ENCODE results near the gene ST6GALNAC3. TPM values are rescaled to one million over a fixed set of nuclear protein-coding genes. Genes with fewer than 3 reads are reported as not detected.

Gene ST6GALNAC3
- total RNA-seq, 1 donor from 2014 or later: 7.3 TPM

DNA sequence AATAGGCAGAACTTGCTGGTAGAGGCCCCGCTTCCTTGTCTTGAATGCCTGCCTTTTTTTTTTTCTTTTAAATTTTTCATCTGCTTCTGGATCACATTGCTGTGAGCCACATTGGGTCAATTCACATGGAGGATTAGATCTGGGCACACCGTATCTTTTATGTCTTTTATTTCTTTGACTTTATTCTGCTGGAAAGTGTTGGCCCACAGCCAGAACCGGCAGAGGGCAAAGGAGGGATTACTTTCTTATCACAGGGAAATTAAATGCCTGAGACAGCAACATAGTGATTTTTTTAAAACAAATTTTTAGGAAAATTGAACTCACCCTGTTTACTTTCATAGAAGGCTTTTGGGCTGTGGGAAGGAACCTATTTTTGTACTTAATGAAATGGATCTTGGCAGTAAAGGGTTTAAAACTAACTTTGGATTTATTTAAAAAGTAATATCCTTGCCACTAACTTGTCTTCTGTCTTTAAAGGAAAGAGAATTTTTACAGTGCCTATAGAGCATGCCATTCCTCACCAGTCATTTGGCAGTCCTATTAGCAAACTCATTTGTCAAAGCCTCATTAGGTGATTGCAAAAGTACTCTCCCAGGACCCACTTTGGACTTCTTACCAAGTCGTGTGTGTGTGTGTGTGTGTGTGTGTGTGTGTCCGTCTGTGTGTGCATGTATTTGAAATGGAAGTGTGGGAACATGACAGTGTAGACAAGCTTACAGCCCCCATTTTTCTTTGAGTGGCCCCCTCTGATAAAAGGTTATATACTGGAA, 68.4 kb downstream of the ST6GALNAC3 start:
- TF ChIP-seq, protein P1, sequence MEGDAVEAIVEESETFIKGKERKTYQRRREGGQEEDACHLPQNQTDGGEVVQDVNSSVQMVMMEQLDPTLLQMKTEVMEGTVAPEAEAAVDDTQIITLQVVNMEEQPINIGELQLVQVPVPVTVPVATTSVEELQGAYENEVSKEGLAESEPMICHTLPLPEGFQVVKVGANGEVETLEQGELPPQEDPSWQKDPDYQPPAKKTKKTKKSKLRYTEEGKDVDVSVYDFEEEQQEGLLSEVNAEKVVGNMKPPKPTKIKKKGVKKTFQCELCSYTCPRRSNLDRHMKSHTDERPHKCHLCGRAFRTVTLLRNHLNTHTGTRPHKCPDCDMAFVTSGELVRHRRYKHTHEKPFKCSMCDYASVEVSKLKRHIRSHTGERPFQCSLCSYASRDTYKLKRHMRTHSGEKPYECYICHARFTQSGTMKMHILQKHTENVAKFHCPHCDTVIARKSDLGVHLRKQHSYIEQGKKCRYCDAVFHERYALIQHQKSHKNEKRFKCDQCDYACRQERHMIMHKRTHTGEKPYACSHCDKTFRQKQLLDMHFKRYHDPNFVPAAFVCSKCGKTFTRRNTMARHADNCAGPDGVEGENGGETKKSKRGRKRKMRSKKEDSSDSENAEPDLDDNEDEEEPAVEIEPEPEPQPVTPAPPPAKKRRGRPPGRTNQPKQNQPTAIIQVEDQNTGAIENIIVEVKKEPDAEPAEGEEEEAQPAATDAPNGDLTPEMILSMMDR (IDR thresholded peaks at IDR 0.05): no peak
- Mint-ChIP-seq H3K9me3 (ENCODE audit: unreplicated experiment) (no peaks in the 10 kb centered on the region), H3K27me3 (ENCODE audit: unreplicated experiment) (no peaks in the 10 kb centered on the region), H3K27ac (ENCODE audit: unreplicated experiment) (no peak overlapping the region), H3K36me3 (ENCODE audit: unreplicated experiment) (no peaks in the 10 kb centered on the region), H3K4me3 (ENCODE audit: unreplicated experiment) (no peak overlapping the region), H3K4me1 (ENCODE audit: unreplicated experiment) (peaks cover 8% of the 10 kb centered on the region)
- no peak for DNase-seq (ENCODE audit: extremely low spot score, unreplicated experiment)

DNA sequence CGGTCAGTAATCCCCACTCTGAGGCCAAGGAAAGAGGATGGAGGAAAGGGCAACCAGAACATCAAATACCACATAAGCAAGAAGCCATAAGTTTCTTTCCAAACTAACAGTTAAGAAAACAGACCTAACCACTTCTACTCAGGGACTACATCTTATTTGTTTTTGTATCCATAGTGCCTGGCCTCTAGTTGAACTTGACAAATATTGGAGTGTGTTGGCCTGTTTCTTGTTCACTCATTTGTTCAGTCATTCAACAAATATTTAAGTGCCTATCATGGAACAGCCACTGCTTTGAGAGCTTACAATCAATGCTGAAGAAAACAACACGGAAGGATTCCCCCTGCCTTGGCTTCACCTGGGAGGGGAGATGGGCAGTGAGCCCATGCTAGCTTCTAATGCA, 69.7 kb downstream of the ST6GALNAC3 start:
- H3K4me3 Mint-ChIP-seq (ENCODE audit: unreplicated experiment): no peak overlapping the region
- H3K27ac Mint-ChIP-seq (ENCODE audit: unreplicated experiment): no peak overlapping the region
- TF ChIP-seq, protein P1 (IDR thresholded peaks at IDR 0.05): no peak
- H3K27me3 Mint-ChIP-seq (ENCODE audit: unreplicated experiment): no peaks in the 10 kb centered on the region
- no peaks in the 10 kb centered on the region for H3K36me3 Mint-ChIP-seq (ENCODE audit: unreplicated experiment)
- H3K9me3 Mint-ChIP-seq (ENCODE audit: unreplicated experiment): no peaks in the 10 kb centered on the region
- DNase-seq (ENCODE audit: extremely low spot score, unreplicated experiment): no peak
- peaks cover 5% of the 10 kb centered on the region for H3K4me1 Mint-ChIP-seq (ENCODE audit: unreplicated experiment)

DNA sequence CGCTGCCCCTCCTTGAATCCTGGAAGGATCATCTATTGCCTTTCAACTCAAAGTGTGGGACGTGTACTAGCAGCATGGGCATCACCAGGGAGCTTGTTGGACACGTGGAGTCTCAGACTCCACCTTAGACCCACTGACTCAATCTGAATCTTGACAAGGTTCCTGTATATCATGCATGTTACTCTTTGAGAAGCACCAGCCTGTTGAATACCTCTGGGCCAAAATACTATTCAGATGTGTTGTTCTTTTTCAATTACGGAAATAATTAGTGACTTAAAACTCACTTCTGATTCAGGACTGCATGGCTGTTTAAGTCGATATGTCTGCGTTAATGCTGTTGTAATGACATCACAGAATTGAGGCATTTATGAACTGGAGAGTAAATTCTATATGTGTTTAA, 70.8 kb downstream of the ST6GALNAC3 start:
- Mint-ChIP-seq H3K4me3 (ENCODE audit: unreplicated experiment) (no peak overlapping the region), H3K36me3 (ENCODE audit: unreplicated experiment) (no peaks in the 10 kb centered on the region), H3K27ac (ENCODE audit: unreplicated experiment) (no peak overlapping the region), H3K27me3 (ENCODE audit: unreplicated experiment) (no peaks in the 10 kb centered on the region), H3K4me1 (ENCODE audit: unreplicated experiment) (peaks cover 5% of the 10 kb centered on the region), H3K9me3 (ENCODE audit: unreplicated experiment) (no peaks in the 10 kb centered on the region)
- no peak for DNase-seq (ENCODE audit: extremely low spot score, unreplicated experiment)
- TF ChIP-seq, protein P1 (IDR thresholded peaks at IDR 0.05): no peak

DNA sequence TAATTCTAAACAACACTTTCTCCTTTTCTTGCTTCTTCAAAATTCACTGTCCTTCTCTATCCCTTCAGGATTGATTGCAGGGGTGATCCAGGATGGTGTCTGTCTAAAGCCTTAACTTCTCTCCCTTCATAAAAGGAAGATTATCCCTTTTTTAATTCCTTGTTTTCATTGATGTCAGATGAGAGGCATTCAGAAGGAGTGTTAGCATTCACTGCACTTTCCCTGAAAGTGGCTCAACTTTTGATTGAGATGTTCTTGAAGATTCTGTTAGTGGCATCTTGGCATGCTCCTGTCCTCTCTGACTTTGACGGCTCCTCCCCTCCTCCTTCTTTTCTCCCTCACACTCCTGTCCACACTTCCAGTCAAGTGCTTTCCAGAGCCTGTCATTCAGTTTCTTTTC, 71.6 kb downstream of the ST6GALNAC3 start:
- Mint-ChIP-seq H3K4me3 (ENCODE audit: unreplicated experiment) (no peak overlapping the region), H3K27ac (ENCODE audit: unreplicated experiment) (no peak overlapping the region), H3K4me1 (ENCODE audit: unreplicated experiment) (peaks cover 5% of the 10 kb centered on the region), H3K27me3 (ENCODE audit: unreplicated experiment) (no peaks in the 10 kb centered on the region), H3K36me3 (ENCODE audit: unreplicated experiment) (no peaks in the 10 kb centered on the region), H3K9me3 (ENCODE audit: unreplicated experiment) (no peaks in the 10 kb centered on the region)
- TF ChIP-seq, protein P1 (IDR thresholded peaks at IDR 0.05): no peak
- DNase-seq (ENCODE audit: extremely low spot score, unreplicated experiment): no peak

DNA sequence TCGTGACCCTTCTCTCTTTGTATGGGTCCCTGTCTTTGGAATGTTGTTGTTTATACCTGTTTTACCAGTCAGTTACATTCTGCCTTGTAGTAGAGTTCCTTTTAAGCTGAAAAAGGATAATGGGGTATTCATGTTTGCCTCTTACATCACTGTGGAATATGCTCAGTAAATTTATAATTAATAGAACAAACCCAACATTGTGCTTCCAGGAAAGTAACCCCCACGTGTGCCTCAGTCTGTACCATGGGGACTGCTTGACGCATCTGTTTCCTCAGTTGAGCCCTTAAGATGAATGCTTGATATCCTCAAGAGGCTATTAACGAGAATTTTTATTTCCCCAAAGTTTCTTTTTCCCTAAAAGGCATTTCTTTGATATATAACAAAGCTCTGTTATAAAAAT, 73.4 kb downstream of the ST6GALNAC3 start:
- Mint-ChIP-seq H3K27me3 (ENCODE audit: unreplicated experiment) (no peaks in the 10 kb centered on the region), H3K4me1 (ENCODE audit: unreplicated experiment) (peaks cover 5% of the 10 kb centered on the region), H3K9me3 (ENCODE audit: unreplicated experiment) (no peaks in the 10 kb centered on the region), H3K36me3 (ENCODE audit: unreplicated experiment) (no peaks in the 10 kb centered on the region), H3K27ac (ENCODE audit: unreplicated experiment) (no peak overlapping the region), H3K4me3 (ENCODE audit: unreplicated experiment) (no peak overlapping the region)
- TF ChIP-seq, protein P1 (IDR thresholded peaks at IDR 0.05): no peak
- DNase-seq (ENCODE audit: extremely low spot score, unreplicated experiment): no peak
